ENCODE measurements around the gene SUN5. TPM values are rescaled to one million over a fixed set of nuclear protein-coding genes. Genes with fewer than 3 reads are reported as not detected.

The SUN5 gene
- total and polyA plus RNA-seq, 7 experiments from 2014 or later: not detected

DNA sequence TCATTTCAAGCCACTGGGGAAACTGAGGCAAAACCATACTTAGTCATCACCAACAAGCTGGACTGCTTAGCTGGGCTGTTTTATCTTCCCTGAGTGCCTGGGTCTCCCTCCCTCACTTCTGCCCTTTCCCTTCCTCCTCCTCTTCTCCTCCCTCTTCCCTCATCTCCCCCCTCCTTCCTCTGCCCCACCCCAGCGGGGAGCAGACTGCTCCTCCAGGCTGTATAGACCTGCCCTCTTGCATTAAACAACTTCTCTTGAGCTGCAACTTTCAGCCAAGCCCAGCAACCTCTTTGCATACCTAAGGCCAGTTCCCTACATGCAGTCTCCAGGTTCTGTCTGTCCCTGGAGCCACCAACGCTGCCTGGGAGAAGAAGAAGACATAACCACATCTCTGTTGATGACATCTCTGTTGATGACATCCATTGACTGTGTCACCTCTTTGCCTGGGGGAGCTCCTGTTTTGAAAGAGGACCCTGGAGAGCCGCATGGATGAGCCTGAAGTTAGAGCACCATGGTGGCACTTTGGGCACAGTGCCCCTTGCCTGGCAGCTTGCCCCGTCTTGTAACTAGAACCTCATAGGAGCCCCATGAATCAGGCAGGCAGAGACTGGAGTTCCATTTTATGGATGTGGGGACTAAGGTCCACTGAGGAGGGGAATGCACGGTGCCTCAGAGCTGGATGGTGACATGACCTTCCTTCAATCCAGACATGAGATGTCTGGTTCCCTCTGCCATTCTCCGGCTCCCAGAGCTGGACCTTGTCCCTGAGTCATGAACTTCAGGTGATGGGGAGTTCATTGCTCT lies 19.4 kb upstream of the SUN5 start:
- no peak for DNase-seq
- no peaks in the 10 kb centered on the region for H3K27me3 ChIP-seq (ENCODE audit: control insufficient read depth in 2 of 2, insufficient read depth in 2 of 2, low read length in 2 of 2)

DNA sequence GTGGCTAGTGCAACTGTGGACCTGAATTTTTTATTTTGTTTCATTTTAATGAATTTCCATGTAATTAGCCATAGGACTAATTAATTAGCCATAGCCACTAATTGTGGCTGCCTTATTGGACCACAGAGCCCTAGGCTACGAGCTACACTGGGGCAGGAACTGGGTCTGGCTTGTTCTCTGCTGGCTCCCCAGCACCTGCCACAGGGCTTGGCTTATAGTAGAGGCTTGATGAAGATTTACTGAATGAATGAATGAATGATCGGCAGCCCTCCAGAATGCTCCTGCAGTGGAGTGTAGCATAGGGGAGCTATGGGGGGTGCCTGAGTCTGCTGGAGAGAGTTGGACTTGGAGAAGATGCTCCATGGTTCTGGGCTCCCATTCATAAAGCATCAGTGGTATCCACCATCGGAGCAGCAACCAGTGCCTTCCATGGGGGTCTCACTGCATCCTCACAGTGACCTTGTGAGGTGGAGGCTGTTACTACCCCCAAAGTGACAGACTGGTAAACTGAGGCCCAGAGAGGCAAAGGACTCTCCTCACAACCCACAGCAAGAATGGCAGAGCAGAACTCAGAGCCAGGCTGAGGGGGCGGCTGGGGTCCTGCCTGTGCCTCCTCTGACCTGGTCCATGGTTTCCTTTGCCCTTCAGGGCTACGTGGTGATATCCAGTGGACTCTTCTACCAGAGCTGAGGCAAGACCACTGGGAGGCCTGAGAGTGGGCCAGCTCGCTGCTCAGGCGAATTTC lies 18.6 kb upstream of the SUN5 start:
- Mint-ChIP-seq H3K36me3 (no peaks in the 10 kb centered on the region), H3K9me3 (no peaks in the 10 kb centered on the region), H3K27me3 (no peaks in the 10 kb centered on the region), H3K4me3 (no peak overlapping the region), H3K27ac (no peak overlapping the region), H3K4me1 (peaks cover 0 to 8% (median 0%) of the 10 kb centered on the region in 7 donors)
- no peak overlapping the region for H3K27ac ChIP-seq (ENCODE audit: low read depth, low read length)
- no peaks in the 10 kb centered on the region for H3K4me1 ChIP-seq (ENCODE audit: control insufficient read depth in 2 of 2, insufficient read depth in 2 of 2, low read length in 2 of 2)
- DNase-seq (no peak), ATAC-seq (no peak)
- H3K4me3 ChIP-seq (ENCODE audit: low read length): no peak overlapping the region
- no peaks in the 10 kb centered on the region for H3K9me3 ChIP-seq (ENCODE audit: control insufficient read depth in 2 of 3, low read length in 3 of 3)
- ChIA-PET CTCF (no interaction called here), POLR2A (interaction anchor here (1.0 kb wide), 1 partner anchor 51 kb away, joined by 3 read pairs; no protein-coding TSS in a partner anchor)
- H3K36me3 ChIP-seq (ENCODE audit: control insufficient read depth in 2 of 3, insufficient read depth in 3 of 3, low read length in 3 of 3): no peaks in the 10 kb centered on the region
- H3K27me3 ChIP-seq (ENCODE audit: control insufficient read depth in 2 of 2, insufficient read depth in 2 of 2, low read length in 2 of 2): no peaks in the 10 kb centered on the region
- intact Hi-C loops (cut with micrococcal nuclease): no loop called here

More for the DNA sequence above, 19.4 kb upstream of the SUN5 start:
- no peaks in the 10 kb centered on the region for H3K36me3 ChIP-seq (ENCODE audit: control insufficient read depth in 2 of 3, insufficient read depth in 3 of 3, low read length in 3 of 3)
- CTCF ChIA-PET: no interaction called here
- Mint-ChIP-seq H3K9me3 (no peaks in the 10 kb centered on the region), H3K27me3 (no peaks in the 10 kb centered on the region), H3K27ac (peak overlapping the region in 1 of 9 donors; percentile 41), H3K4me3 (no peak overlapping the region), H3K4me1 (peaks cover 0 to 8% (median 0%) of the 10 kb centered on the region in 7 donors), H3K36me3 (no peaks in the 10 kb centered on the region)
- POLR2A ChIA-PET: no interaction called here
- no peak overlapping the region for H3K27ac ChIP-seq (ENCODE audit: low read depth, low read length)
- H3K4me3 ChIP-seq (ENCODE audit: low read length): no peak overlapping the region
- ATAC-seq: no peak
- H3K9me3 ChIP-seq (ENCODE audit: control insufficient read depth in 2 of 3, low read length in 3 of 3): no peaks in the 10 kb centered on the region
- no peaks in the 10 kb centered on the region for H3K4me1 ChIP-seq (ENCODE audit: control insufficient read depth in 2 of 2, insufficient read depth in 2 of 2, low read length in 2 of 2)
- intact Hi-C loops (cut with micrococcal nuclease): no loop called here

DNA sequence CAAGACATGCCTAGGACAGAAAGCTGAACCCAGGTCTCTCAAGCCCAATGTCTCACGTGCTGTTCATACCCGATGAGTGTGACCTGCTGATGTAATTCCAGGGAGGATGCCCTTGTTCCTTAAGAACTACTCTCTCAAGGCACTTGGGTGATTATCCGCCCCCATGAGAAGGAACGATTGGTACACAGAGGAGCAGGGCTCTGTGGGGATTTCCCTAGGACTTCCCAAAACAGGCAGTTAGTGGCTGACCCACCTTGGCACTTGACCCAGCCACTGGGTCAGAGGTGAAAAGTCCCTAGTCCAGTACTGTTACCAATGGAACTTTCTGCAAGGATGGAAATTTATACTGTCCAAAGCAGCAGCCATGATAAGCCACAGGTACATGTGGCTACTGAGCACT lies 18.1 kb upstream of the SUN5 start:
- Mint-ChIP-seq H3K27me3 (no peaks in the 10 kb centered on the region), H3K27ac (no peak overlapping the region), H3K36me3 (no peaks in the 10 kb centered on the region), H3K4me3 (no peak overlapping the region), H3K4me1 (peaks cover 0 to 12% (median 4%) of the 10 kb centered on the region in 7 donors), H3K9me3 (no peaks in the 10 kb centered on the region)
- H3K27ac ChIP-seq (ENCODE audit: low read depth, low read length): no peak overlapping the region
- H3K4me3 ChIP-seq (ENCODE audit: low read length): no peak overlapping the region
- H3K9me3 ChIP-seq (ENCODE audit: control insufficient read depth in 2 of 3, low read length in 3 of 3): no peaks in the 10 kb centered on the region
- ATAC-seq (no peak), DNase-seq (no peak)
- ChIA-PET CTCF (no interaction called here), POLR2A (interaction anchor here (1.0 kb wide), 1 partner anchor 50 kb away, joined by 3 read pairs; no protein-coding TSS in a partner anchor)
- no peaks in the 10 kb centered on the region for H3K27me3 ChIP-seq (ENCODE audit: control insufficient read depth in 2 of 2, insufficient read depth in 2 of 2, low read length in 2 of 2)
- H3K36me3 ChIP-seq (ENCODE audit: control insufficient read depth in 2 of 3, insufficient read depth in 3 of 3, low read length in 3 of 3): no peaks in the 10 kb centered on the region
- intact Hi-C loops (cut with micrococcal nuclease): no loop called here
- no peaks in the 10 kb centered on the region for H3K4me1 ChIP-seq (ENCODE audit: control insufficient read depth in 2 of 2, insufficient read depth in 2 of 2, low read length in 2 of 2)

DNA sequence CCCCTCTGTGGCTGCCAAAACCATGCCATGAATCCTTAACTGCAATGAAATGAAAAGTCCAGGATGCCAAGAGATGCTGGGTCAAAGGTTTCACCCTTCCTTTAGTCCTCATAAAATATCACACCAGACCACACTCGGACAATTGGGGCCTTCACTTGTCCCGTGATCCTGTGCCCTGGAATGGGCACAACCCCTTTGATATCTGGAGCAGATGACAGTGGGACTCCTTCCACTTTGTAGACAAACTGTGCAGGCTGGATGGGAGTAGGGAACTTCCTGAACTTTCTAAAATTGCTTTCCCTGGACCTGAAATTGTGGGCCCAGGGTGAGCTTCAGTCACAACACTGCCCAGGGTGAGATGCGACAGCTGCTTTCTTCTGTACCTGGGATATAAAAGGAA lies 17.6 kb upstream of the SUN5 start:
- Histone ChIP-seq H3K4me1 (ENCODE audit: control insufficient read depth in 2 of 2, insufficient read depth in 2 of 2, low read length in 2 of 2) (no peaks in the 10 kb centered on the region), H3K4me3 (ENCODE audit: low read length) (no peak overlapping the region), H3K9me3 (ENCODE audit: control insufficient read depth in 2 of 3, low read length in 3 of 3) (no peaks in the 10 kb centered on the region), H3K36me3 (ENCODE audit: control insufficient read depth in 2 of 3, insufficient read depth in 3 of 3, low read length in 3 of 3) (no peaks in the 10 kb centered on the region), H3K27ac (ENCODE audit: low read depth, low read length) (no peak overlapping the region), H3K27me3 (ENCODE audit: control insufficient read depth in 2 of 2, insufficient read depth in 2 of 2, low read length in 2 of 2) (no peaks in the 10 kb centered on the region)
- H3K27me3 Mint-ChIP-seq: no peaks in the 10 kb centered on the region
- no peaks in the 10 kb centered on the region for H3K9me3 Mint-ChIP-seq
- peak overlapping the region in 1 of 9 donors; percentile 46 for H3K27ac Mint-ChIP-seq
- H3K4me1 Mint-ChIP-seq: peaks cover 0 to 14% (median 4%) of the 10 kb centered on the region in 7 donors
- H3K4me3 Mint-ChIP-seq: no peak overlapping the region
- DNase-seq: no peak
- ChIA-PET POLR2A (interaction anchor here (1.0 kb wide), 1 partner anchor 50 kb away, joined by 3 read pairs; no protein-coding TSS in a partner anchor), CTCF (no interaction called here)
- no peak for ATAC-seq
- H3K36me3 Mint-ChIP-seq: no peaks in the 10 kb centered on the region
- intact Hi-C loops (cut with micrococcal nuclease): no loop called here

DNA sequence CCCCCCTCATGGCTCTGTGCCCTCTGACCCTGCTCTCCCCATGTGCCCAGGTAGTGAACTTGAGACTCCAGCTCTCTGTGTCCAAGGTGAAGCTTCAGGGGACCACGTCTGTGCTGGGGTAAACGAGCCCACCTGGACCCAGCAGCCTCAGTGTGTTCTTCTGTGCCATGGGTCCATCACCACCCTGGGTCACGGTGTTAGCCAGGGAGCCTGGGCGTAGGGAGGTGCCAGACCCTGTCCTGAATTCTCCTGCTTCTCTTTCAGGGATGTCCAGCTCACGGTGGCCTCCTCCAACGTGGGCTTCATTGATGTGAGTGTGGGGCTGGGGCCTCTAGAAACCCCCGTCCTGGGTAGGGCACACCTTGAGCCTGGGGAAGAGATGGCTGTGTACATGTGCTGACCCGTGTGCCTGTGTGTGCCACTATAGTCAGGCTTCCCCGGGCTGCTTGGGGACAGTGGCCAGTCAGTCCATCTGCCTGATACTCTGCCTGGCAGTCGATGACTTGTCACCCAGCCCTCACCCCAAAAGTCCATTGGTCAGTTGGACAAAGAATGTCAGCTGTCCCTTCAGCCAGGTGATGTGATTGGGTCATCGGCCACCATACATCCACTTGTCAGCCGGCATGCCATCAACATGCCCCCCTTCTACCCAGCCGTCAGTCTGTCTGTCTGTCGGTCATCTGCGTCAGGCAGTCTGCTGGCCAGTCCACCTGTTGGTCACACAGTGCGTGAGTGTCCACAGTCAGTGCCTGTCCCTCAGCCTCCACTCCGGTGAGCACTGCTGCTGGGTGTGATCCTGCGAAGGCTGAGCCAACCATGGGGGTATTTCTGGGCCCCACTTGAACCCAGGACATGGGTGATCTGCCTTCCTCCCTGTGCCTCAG lies 16.3 kb upstream of the SUN5 start:
- peaks cover 2 to 24% (median 12%) of the 10 kb centered on the region in 7 donors for H3K4me1 Mint-ChIP-seq
- no peaks in the 10 kb centered on the region for H3K9me3 Mint-ChIP-seq
- Histone ChIP-seq H3K9me3 (ENCODE audit: control insufficient read depth in 2 of 3, low read length in 3 of 3) (no peaks in the 10 kb centered on the region), H3K36me3 (ENCODE audit: control insufficient read depth in 2 of 3, insufficient read depth in 3 of 3, low read length in 3 of 3) (no peaks in the 10 kb centered on the region), H3K27me3 (ENCODE audit: control insufficient read depth in 2 of 2, insufficient read depth in 2 of 2, low read length in 2 of 2) (no peaks in the 10 kb centered on the region), H3K4me1 (ENCODE audit: control insufficient read depth in 2 of 2, insufficient read depth in 2 of 2, low read length in 2 of 2) (no peaks in the 10 kb centered on the region), H3K27ac (ENCODE audit: low read depth, low read length) (no peak overlapping the region), H3K4me3 (ENCODE audit: low read length) (no peak overlapping the region)
- POLR2A ChIA-PET: no interaction called here
- H3K27ac Mint-ChIP-seq: peak overlapping the region in 1 of 9 donors; percentile 36
- intact Hi-C loops (cut with micrococcal nuclease): no loop called here
- CTCF ChIA-PET: interaction anchor here (0.7 kb wide), 1 partner anchor 226 kb away, joined by 4 read pairs; no protein-coding TSS in a partner anchor
- DNase-seq (no peak), ATAC-seq (no peak)
- no peaks in the 10 kb centered on the region for H3K36me3 Mint-ChIP-seq
- no peaks in the 10 kb centered on the region for H3K27me3 Mint-ChIP-seq
- H3K4me3 Mint-ChIP-seq: no peak overlapping the region

DNA sequence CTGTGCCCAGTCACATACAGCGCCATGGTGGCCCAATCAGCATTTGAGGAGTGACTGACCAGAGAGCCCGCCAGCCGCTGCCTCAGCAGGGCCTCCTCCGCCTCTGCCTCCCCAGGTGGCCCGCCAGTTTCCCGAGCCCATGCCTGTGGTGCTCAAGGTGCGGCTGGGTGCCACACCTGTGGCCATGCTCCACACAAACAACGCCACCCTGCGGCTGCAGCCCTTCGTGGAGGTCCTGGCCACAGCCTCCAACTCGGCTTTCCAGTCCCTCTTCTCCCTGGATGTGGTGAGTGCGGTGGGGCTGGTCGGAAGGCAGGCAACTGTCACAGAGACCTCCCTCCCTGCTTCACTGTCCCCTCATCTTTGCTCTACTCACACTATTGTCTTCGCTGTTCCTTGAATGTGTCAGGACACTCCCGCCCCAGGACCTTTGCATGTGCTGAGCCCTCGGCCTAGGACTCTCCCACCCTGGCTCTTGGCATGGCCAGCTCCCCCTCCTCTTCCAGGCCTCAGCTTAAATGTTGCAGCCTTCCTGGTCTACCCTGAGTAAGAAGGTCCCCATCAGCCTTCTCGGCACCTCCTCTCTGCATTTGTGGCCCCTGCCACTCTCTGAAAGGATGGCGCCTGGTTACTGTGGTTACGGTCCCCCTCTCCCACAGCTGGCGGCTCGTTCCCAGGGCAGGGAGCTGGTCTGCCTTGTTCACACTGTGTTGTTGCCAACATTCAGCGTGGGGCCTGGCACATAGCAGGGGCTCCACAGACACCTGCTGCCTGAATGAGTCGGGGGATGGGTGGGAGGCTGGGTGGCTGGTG lies 15.4 kb upstream of the SUN5 start:
- ChIA-PET CTCF (interaction anchor here (0.6 to 0.7 kb wide), 2 partner anchors 225 to 286 kb away, joined by 3 to 4 read pairs; no protein-coding TSS in a partner anchor), POLR2A (no interaction called here)
- Mint-ChIP-seq H3K27me3 (no peaks in the 10 kb centered on the region), H3K4me3 (no peak overlapping the region), H3K9me3 (no peaks in the 10 kb centered on the region), H3K36me3 (no peaks in the 10 kb centered on the region), H3K27ac (peak overlapping the region in 3 of 9 donors; percentile 36 to 76 (median 75)), H3K4me1 (peaks cover 2 to 33% (median 14%) of the 10 kb centered on the region in 7 donors)
- DNase-seq (no peak), ATAC-seq (no peak)
- Histone ChIP-seq H3K4me3 (ENCODE audit: low read length) (no peak overlapping the region), H3K27me3 (ENCODE audit: control insufficient read depth in 2 of 2, insufficient read depth in 2 of 2, low read length in 2 of 2) (no peaks in the 10 kb centered on the region), H3K4me1 (ENCODE audit: control insufficient read depth in 2 of 2, insufficient read depth in 2 of 2, low read length in 2 of 2) (no peaks in the 10 kb centered on the region), H3K27ac (ENCODE audit: low read depth, low read length) (no peak overlapping the region), H3K36me3 (ENCODE audit: control insufficient read depth in 2 of 3, insufficient read depth in 3 of 3, low read length in 3 of 3) (no peaks in the 10 kb centered on the region), H3K9me3 (ENCODE audit: control insufficient read depth in 2 of 3, low read length in 3 of 3) (no peaks in the 10 kb centered on the region)
- intact Hi-C loops (cut with micrococcal nuclease): no loop called here

Data from naive thymus-derived CD4-positive, alpha-beta T cell (primary cell).